ENCODE results near the gene PHF21B. TPM values are rescaled to one million over a fixed set of nuclear protein-coding genes. Genes with fewer than 3 reads are reported as not detected.

The PHF21B gene
- total RNA-seq, 1 donor from 2014 or later: 19.0 TPM

GRCh38 chr22:44916281-44917231 is 93.2 kb downstream of the PHF21B start:
- no peak overlapping the region for H3K27ac Mint-ChIP-seq
- no peaks in the 10 kb centered on the region for H3K27me3 Mint-ChIP-seq
- no peak for DNase-seq (ENCODE audit: extremely low spot score, unreplicated experiment)

DNA sequence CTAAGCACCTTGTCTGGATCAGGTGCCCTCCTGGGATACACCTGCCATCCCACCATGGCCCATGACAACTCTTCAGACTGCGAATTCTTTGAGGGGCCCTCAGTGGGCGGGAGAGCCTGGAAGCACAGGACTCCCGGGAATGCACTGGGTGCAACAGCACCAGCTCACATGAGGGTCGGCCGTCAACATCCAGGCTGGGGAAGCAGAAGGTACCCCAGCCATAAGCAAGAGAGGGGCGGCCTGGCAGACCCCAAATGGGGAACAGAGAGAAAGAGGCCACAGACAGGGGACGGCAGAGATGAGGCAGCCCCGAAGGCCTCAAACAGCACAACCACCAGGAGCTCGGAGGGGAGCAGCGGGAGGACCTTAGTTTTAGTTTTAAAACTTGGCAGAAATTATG is 94.4 kb downstream of the PHF21B start:
- no peaks in the 10 kb centered on the region for H3K27me3 Mint-ChIP-seq
- H3K9me3 Mint-ChIP-seq: peaks cover 12% of the 10 kb centered on the region
- H3K4me3 Mint-ChIP-seq: no peak overlapping the region
- no peak overlapping the region for H3K27ac Mint-ChIP-seq
- H3K4me1 Mint-ChIP-seq (ENCODE audit: unreplicated experiment): no peaks in the 10 kb centered on the region
- peaks cover 23% of the 10 kb centered on the region for H3K36me3 Mint-ChIP-seq
- DNase-seq (ENCODE audit: extremely low spot score, unreplicated experiment): no peak
- no peak for TF ChIP-seq CTCF (conservative IDR thresholded peaks at IDR 0.05)

More at GRCh38 chr22:44916281-44917231, 93.2 kb downstream of the PHF21B start:
- Mint-ChIP-seq H3K36me3 (peaks cover 16% of the 10 kb centered on the region), H3K4me1 (ENCODE audit: unreplicated experiment) (no peaks in the 10 kb centered on the region), H3K4me3 (no peak overlapping the region), H3K9me3 (peaks cover 5% of the 10 kb centered on the region)
- TF ChIP-seq CTCF (conservative IDR thresholded peaks at IDR 0.05): no peak

- Mint-ChIP-seq H3K9me3 (peaks cover 13% of the 10 kb centered on the region), H3K27me3 (no peaks in the 10 kb centered on the region), H3K4me1 (ENCODE audit: unreplicated experiment) (no peaks in the 10 kb centered on the region), H3K4me3 (no peak overlapping the region), H3K27ac (no peak overlapping the region), H3K36me3 (peaks cover 30% of the 10 kb centered on the region)
- DNase-seq (ENCODE audit: extremely low spot score, unreplicated experiment): no peak
- no peak for TF ChIP-seq CTCF (conservative IDR thresholded peaks at IDR 0.05)
Observed at GRCh38 chr22:44914026-44914721, 95.6 kb downstream of the PHF21B start.

- Mint-ChIP-seq H3K27me3 (no peaks in the 10 kb centered on the region), H3K36me3 (peaks cover 30% of the 10 kb centered on the region), H3K4me1 (ENCODE audit: unreplicated experiment) (no peaks in the 10 kb centered on the region), H3K27ac (no peak overlapping the region), H3K9me3 (peaks cover 13% of the 10 kb centered on the region), H3K4me3 (no peak overlapping the region)
- TF ChIP-seq CTCF (conservative IDR thresholded peaks at IDR 0.05): peak; percentile 27
- no peak for DNase-seq (ENCODE audit: extremely low spot score, unreplicated experiment)
Observed at GRCh38 chr22:44913198-44913983, 96.4 kb downstream of the PHF21B start.

- no peak for TF ChIP-seq CTCF (conservative IDR thresholded peaks at IDR 0.05)
- peaks cover 13% of the 10 kb centered on the region for H3K9me3 Mint-ChIP-seq
- no peaks in the 10 kb centered on the region for H3K27me3 Mint-ChIP-seq
- no peak overlapping the region for H3K27ac Mint-ChIP-seq
- no peak for DNase-seq (ENCODE audit: extremely low spot score, unreplicated experiment)
- H3K4me1 Mint-ChIP-seq (ENCODE audit: unreplicated experiment): no peaks in the 10 kb centered on the region
- no peak overlapping the region for H3K4me3 Mint-ChIP-seq
- peaks cover 36% of the 10 kb centered on the region for H3K36me3 Mint-ChIP-seq
Observed at GRCh38 chr22:44909241-44909640, 100.6 kb downstream of the PHF21B start.
